Stimulated activated CD8-positive, alpha-beta memory T cell treated with anti-CD3 and anti-CD28 coated beads, Interleukin-4, amount 100 ng/mL, for 48 hours (primary cell): ENCODE results near the gene KPNA6.
A peak's percentile ranks its signal among the peaks of the same experiment; 100 is the strongest.

Experiments
- DNase-seq: peaks from one replicate; pipeline ENCODE4 v3.0.0-alpha.2; 2020

The KPNA6 gene

GRCh38 chr1:32194984-32195383 is 87.1 kb downstream of the KPNA6 start:
- DNase-seq, result no peak

- DNase-seq, result no peak
Measured at GRCh38 chr1:32195531-32195930, 87.7 kb downstream of the KPNA6 start.

DNA sequence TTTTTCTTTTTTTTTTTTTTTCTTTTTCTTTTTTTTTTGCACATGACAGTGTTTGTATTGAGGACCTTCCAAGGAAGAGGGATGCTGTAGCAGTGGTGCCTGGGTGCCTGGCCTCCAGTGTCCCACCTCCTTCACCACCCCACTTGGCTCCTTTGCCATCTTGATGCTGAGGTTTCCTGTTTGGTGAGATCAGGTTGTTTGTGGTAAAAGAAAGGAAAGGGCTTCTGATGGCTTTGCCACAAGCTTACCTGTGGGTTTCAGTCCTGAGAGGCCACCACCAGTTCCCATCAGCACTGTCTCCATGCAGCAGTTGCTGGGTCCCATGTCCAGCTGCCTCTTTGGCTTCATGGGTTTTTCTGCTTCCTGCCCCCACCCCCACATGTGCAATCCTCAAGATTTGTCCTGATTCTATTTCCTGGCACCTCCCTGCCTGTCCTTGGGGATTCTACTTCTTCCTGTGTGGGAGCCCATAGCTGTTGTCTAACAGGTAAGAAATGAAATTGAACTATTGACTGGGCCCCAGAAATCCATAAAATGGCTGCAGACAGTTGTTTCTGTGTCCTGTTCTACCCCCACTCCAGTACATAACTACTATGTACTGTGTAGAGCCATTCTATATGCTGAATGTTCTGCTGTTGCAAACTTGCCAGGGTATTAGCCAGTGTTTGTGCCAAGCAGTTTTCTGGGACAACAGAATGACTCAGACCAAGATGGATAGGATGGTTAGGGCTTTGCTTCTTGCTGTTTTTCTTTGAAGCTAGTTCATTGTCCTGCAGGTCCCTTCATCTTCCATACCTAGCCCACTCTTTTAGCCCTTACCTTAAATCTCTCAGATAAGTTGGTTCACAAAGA is 88.3 kb downstream of the KPNA6 start:
- no peak for DNase-seq

- no peak for DNase-seq
Measured at GRCh38 chr1:32197074-32197473, 89.2 kb downstream of the KPNA6 start.

DNA sequence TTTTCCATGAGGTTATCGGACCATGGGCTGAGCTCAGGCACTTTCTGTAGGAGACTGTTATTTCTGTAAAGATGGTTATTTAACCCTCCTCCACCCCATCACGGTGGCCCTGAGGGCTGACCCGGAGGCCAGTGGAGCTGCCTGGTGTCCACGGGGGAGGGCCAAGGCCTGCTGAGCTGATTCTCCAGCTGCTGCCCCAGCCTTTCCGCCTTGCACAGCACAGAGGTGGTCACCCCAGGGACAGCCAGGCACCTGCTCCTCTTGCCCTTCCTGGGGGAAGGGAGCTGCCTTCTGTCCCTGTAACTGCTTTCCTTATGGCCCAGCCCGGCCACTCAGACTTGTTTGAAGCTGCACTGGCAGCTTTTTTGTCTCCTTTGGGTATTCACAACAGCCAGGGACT is 90.0 kb downstream of the KPNA6 start:
- DNase-seq, result no peak

DNA sequence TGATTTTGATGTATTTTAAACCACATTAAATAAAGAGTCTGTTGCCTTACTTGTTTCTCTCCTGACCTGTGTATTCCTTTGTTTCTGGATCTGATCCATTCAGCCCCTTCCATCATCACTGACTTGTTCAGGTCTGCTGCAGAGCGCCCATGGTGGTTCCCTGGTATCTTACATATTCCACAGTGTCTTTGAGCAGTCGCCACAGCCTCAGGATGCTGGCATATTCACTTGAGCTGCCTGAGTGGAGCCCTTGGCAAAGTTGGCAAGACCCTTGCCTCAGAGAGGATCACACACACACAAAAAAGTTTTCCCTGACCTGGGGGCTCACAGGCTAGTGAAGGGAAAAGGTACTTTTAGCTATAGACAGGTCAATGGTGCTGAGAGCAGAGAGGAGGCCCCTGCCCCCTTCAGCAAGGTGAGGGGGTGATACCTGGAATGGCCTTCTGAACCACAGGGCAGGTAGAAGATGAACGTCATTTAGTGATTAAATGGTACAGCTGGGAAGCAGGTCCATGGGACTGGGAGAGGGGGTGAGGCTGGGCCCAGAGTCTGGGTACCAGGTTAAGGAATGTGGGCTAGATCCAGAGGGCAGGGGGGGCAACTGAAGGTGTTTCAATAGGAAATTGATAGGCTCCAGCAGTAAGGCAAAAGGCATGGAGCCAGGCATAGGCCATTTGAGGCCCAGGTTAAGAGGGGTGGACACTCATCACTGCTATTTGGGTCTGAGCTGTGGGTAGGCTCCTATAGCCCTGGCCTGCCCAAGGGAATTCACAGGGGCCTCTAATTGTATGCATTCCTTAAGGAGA is 90.6 kb downstream of the KPNA6 start:
- DNase-seq, result no peak

DNA sequence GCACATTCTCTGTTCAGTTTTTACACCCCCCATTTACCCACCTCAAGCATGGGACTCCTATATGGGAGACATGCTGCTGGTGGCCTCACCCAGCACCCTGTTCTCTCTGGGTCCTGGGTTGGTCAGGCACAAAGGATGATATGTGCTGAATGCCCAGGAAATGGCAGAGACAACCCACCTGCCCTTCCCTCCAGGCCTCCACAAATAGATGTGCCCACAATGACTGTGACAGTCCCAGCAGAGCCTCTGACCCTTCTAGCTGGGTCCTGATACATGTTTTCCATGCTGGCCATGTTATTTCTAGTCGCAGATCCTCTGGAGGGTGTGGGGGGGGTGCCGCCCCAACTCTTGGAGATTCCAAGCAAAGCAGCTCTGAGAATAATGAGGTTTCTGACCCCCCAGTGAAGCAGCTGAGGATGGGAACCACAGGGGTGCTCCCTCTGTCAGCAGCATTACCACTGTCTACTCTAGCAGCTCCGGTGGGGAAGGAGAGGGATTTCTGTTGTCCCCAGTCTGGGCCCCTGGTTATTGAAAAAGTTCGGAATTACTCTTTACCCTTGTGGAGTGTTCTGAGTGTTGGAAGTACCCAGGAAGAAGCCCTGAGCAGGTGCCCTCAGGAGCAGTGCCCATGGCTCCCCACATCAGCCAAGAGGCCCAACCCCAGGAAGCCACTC is 91.3 kb downstream of the KPNA6 start:
- no peak for DNase-seq

DNA sequence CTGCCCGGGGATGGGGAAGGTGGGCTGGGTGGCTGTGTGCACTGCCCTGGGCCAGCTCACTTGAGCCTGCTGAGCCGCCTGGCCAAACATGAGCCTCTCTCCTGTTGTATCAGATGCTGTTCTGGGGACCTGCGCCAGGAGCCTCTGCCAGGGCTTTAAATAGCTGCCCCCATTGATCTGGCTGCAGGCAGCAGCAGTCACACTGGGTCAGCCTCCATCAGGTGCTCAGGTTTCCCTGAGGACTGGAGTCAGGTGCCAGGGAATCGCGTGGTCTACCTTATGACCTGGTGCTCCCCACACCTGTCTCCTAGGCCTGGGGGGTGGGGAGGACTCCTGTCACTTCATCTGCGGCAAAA is 91.8 kb downstream of the KPNA6 start:
- no peak for DNase-seq

DNA sequence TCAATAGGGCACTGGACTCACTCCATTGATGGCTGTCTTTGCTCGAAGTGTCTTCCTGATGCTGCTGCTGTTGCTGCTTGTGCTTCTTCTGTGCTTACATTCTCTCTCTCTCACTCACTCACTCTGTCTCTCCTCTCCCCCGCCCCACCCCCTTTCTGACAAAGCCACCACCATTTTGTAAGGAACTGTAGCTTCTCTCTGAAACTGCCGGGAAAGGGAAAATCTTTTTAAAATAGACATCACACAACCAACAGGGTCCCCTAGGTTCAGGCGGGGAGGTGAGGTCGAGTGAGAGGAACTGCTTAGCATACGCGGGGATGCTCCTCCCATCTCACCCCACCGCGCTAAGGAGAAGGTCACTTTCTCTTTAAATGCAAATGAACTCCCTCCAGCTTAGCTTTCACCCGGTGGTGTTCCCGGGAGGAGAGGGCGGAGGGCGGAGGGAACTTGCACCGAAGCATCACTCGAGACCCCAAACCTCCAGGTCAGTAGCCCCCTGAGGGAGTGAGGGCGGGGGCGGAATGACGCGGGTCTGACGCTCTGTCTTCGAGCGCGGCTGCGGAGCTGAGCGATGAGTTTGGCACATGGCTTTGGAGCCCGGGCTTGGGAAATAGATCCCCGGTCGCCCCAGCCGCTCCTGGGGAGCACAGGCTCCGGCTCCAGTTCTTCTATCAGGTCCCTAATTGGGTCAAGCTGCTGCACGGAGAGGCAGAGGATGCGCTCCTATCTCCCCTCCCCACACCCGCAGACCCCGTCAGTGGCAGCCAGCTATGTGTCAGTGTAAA is 92.6 kb downstream of the KPNA6 start, which contains the start of gene CCDC28B:
Gene CCDC28B, plus strand, starts transcription at position 370 of the 785 bp plus-strand sequence. CDS start 1,341 bp downstream, outside the sequence.
- DNase-seq, result peak; percentile 73

DNA sequence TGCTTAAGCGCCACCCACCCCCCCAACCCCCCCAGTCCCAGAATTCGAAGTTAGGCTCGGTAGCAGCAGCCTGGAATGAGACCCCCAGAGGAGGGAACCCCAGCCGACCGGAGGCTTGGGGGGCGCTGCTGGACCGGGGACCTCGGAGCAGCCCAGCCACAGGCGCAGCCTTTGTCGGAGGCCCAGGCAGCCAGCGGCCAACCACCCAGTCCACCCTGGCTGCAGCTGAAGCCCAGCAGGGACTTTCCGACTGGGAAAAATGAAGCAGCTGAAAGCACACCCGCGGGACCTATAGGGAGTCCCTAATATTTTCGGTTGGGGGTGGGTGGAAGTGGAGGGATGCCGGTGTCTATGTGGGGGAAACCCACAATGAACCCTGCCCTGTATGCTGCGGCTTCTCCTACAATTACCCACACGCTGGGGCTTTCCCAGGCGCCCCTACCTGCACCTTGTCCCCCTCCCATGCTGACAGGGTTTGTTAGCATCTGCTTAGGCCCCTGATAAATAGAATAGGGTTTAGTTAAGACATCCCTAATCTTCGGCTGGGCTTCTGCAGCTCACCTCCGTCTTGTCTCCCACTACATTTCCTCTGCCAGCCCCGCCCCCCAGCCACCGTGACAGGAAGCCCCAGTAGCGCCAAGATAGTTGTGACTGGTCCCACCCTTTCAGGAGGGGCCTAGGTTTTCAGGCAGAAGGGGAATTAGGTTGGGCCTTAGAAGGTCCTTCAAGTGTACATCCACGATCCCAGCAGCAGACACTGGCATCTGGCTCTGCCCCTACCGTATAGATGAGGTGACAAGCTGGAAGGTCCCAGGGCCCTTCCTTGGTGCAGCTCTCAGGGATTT is 93.4 kb downstream of the KPNA6 start:
- DNase-seq, result peak; percentile 89

DNA sequence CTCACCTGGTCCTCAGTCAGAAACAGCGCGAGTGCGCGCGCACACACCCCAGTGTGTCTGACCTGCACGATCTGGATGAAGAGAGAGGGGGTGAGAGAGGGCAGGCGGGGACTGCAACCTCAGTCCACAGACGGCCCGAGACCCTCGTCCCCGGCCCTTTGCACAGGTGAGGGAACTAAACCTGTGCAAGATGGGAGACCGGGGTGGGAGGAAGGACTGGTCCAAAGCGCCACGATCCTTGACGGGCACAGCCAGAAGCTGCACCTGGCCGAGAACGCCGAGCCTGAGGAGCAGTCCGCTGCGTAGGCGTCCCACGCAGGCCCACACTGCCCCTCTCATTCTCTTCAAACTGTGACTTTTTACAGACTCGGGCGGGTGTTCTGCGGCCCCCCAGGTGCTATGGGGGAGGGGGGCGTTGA is 97.1 kb downstream of the KPNA6 start:
- DNase-seq, result no peak

DNA sequence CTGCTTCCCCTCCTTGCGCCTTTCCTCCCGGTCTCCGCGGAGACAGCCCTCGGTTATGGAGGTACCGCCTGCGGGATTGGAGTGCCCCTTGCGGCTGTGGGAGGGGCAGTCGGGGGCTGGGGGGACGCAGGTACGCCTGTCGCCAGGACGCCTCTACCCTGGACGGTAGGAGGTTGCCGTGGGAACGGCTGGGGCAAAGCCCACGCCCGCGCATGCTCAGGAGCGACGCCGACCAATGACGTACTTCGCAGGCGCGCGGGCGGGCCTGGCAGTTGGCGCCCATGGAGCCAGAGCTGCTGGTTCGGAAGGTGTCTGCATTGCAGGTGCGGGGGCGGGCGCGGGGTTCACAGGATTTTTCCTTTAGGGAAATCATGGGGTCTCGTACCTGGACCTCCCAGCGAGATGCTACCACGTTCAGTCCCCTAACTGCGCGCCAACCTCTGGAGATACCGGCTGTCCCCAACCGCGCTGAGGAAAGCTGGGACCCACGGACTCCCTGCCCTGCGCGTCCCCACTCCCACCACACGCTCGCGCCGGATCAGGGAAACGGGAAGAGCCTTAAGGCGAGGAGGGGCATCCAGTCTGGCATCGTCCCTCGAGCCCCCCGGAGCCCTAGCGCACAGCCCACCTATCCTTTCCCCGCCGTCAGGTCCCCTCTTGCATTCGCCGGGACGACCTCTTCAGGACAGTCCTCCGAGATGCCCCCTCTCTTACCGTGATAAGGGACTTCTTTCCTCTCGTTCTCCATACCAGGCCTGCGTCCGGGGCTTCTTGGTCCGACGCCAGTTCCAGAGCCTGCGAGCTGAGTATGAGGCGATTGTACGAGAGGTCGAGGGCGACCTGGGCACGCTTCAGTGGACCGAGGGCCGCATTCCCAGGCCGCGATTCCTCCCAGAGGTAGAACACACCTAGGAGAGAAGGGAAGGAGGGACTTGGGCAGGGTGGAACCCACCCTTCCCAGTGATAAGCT is 97.8 kb downstream of the KPNA6 start, which contains the start of gene IQCC:
Gene IQCC, plus strand, starts transcription at position 271 of the 970 bp plus-strand sequence. Its CDS starts 11 bp downstream, at position 282.
- DNase-seq, result peak; percentile 91

DNA sequence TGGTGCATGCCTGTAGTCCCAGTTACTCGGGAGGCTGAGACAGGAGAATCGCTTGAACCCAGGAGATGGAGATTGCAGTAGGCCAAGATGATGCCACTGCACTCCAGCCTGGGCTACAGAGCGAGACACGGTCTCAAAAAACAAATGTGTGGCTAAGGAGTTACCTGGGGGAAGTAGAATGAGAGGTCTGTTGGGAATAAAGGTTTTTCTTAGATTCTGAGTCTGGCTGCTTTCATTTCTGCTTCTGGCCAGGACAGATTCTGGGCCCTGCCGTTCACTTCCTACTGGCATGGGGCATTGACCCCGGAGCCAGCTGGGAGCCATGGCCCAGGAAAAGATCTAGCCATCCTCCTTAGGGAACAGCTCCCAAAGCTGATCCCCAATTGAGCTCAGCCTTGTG is 100.6 kb downstream of the KPNA6 start:
- no peak for DNase-seq

DNA sequence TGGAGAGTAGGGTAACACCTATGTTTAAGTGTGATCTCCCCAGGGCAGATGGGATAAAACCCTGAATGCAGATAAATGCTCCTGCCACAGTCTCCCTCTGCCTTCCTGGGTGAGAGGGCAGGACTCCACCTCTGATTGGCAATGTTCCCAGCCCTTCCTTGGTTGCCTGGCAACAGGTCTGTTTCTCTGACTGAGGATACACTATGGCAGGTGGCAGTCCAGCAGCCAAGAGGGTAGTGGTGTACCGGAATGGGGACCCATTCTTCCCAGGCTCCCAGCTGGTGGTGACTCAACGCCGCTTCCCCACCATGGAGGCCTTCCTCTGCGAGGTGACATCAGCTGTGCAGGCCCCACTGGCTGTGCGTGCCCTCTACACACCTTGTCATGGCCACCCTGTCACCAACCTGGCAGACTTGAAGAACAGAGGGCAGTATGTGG is 101.1 kb downstream of the KPNA6 start, which contains the start of gene DCDC2B:
Gene DCDC2B, plus strand, starts transcription at position 199 of the 438 bp plus-strand sequence. Its CDS starts 5 bp downstream, at position 204.
- no peak for DNase-seq

DNA sequence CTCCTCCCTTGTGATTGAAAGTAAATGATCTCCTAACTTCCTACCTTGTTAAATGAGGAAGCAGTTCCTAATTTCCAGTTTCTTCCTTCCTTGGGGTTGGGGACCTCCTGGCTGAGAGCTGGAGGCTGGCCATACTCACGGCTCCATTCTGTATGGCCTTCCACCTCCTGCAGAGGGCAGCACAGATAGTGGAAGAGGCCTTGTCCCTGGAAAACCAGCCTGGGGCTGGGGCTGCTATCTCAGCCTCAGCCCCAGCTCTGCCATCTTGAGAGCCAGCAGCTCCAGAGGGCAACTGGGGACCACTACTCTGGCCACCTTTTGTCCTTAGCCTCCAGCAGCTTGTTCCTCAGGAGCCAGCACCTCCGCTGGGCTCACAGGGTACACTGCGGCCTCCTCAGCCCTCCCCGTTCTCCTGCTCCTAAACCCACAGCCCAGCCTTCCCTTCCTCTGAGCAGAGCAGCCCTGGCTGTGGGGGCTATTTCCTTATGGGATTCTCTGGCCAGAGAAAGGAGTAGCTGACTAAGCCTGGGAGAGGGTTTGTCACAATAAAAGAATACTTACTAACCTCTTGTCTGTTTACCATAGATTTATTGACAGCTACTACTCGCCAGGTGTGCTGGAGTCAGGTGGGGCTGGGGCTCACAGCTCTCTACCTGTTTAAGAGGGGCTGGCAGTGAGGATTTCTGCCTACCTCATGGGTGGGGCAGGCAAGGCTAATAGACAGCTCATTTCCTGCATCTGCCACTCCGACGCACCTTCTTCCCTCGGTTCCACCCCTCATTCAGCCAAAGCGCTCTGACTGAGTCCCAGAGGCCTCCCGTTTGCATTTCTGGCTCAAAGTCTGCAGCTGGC is 108.0 kb downstream of the KPNA6 start:
- DNase-seq, result peak; percentile 69

- DNase-seq, result no peak
Measured at GRCh38 chr1:32216566-32216965, 108.7 kb downstream of the KPNA6 start.

DNA sequence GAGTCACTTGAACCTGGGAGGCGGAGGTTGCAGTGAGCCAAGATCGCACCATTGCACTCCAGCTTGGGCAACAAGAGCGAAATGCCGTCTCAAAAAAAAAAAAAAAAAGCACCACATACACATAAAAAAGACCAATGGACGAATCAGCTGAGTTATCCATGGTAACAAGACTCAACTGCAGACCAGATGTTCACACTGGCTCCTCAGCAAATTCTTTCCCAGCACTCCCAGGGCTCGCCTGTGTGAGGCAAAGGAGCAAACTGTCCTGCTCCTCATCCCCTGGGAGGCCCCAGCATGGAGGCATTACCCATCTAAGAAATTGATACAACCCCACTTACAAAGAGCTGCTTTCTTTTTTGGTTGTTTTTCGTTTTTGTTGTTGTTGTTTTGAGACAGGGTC is 111.2 kb downstream of the KPNA6 start:
- DNase-seq, result no peak

DNA sequence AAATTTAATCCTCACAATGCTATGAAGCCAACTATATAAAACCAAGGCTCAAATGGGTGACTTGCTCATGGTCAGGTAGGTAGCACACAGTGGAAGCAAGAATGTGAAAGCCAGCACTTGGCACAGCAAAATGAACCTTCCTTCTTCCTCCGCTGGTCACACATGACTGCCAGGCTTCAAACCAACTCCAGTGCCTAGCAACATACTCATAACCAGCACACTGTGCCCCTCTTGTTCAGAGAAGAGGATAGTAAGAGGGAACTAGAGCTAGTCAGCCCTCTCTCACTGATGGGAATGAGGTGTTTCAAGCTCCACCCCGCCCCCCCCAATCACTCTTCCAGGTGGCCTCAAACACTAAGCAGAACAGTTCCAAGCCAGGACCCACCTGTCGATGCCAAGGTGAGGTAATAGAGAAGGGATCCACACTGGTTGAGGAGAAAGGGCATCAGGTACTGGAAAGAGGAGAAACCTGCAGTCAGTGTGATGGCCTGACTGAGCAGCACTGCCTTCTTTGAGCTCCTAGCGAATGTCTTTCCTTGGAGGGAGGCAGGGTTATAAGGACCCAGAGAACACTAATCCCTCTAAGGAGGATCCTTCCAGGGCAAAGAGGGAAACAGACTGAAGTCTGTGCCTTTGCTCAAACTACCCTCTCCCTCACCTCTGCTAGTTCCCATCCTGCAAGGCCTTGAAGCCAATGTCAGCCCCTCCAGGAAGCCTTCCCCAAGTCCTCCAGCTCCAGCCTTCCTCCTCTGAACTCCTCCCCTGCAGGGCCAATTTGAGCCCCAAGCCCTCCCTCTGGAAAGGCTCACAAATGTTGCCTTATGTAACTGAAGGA is 113.1 kb downstream of the KPNA6 start:
- no peak for DNase-seq
